ENCODE data around the gene KRTAP10-9.
"Not testable (repeated sequence)": the region's sequence is repeated elsewhere in the genome, so short reads cannot be mapped to it uniquely, and the experiment has no call there.

Gene KRTAP10-9

GRCh38 chr21:44644878-44645277 is 18.0 kb downstream of the KRTAP10-9 start:
- DNase-seq = no peak

DNA sequence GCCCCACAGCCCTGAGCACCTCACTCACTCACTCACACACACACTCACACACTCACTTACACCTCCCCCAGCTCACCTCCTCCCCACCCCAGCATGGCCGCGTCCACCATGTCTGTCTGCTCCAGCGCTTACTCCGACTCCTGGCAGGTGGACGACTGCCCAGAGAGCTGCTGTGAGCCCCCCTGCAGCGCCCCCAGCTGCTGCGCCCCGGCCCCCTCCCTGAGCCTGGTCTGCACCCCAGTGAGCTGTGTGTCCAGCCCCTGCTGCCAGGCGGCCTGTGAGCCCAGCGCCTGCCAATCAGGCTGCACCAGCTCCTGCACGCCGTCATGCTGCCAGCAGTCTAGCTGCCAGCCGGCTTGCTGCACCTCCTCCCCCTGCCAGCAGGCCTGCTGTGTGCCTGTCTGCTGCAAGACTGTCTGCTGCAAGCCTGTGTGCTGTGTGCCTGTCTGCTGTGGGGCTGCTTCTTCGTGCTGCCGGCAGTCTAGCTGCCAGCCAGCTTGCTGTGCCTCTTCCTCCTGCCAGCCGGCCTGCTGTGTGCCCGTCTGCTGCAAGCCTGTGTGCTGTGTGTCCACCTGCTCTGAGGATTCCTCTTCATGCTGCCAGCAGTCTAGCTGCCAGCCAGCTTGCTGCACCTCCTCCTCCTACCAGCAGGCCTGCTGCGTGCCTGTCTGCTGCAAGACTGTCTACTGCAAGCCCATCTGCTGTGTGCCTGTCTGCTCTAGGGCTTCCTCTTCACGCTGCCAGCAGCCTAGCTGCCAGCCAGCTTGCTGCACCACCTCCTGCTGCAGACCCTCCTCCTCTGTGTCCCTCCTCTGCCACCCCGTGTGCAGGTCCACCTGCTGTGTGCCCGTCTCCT is 19.7 kb downstream of the KRTAP10-9 start, which contains the start of gene KRTAP10-11:
Gene KRTAP10-11 (plus strand): TSS at position 49 of the 856 bp plus-strand sequence. CDS start 45 bp downstream, at position 94.
- not testable (repeated sequence) for DNase-seq

- no peak for DNase-seq
Measured at GRCh38 chr21:44647222-44647552, 20.3 kb downstream of the KRTAP10-9 start.

- DNase-seq = no peak
Measured at GRCh38 chr21:44648557-44649311, 21.8 kb downstream of the KRTAP10-9 start.

- DNase-seq = no peak
Measured at GRCh38 chr21:44649521-44650100, 22.7 kb downstream of the KRTAP10-9 start.

DNA sequence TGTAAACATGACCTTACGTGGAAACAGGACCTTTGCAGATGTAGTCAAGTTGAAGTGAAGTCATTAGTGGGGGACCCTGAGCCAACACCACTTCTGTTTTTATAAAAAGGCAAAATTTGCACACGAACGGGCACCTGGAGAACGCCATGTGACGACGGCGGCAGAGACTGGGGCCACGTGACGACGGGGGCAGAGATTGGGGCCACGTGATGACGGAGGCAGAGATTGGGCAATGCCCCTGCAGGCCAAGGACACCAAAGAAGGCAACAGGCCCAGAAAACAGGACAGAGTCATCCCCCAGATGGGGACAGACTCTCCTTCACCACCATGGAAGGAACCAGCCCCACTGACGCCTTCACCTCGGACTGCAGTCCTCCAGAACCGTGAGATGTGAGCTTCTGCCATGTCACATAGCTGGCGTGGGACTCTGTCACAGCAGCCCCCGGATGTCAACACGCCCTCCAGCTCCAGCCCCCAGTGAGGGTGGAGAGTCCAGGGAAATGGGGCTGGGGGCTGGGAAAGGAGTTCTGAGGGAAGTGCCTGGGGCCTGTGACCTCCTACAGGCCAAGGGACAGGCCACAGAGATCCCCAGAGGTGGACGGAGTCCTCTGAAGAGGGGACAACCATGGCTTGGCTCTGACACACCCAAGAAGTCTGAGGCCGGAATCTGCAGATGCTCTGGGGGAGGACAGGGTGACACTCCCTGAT is 23.5 kb downstream of the KRTAP10-9 start:
- no peak for DNase-seq

DNA sequence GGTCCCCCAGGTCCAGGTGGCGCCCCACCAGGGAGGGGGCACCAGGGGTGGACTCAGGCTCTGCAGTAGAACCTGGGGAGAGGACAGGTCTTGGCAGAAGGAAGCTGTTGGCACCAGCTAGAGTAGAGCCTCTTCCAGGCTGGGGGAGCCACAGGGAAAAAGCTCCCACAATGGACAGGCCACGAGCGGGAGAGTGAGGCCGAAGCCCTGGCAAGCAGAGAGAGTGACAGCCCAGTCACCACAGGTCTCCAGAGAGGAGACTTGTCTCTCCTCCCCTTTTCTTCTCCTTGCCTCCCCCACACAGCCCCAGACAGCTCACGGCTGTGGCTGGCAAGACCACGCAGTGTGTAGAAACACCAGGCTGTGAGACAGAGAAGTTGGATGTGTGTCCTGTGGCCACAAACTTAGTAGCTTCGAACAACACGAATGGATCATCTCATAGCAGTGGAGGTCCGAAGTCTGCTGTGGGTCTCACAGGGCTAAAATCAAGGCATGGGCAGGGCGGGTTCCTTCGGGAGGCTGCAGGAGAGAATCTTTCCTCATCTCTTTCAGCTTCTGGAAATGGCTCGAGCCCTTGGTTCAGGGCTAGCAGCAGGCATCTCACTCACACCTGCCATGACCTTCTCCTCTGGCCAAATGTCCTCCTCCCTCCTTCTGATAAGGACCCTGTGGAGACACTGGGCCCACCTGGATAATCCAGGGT is 24.2 kb downstream of the KRTAP10-9 start:
- DNase-seq = no peak

DNA sequence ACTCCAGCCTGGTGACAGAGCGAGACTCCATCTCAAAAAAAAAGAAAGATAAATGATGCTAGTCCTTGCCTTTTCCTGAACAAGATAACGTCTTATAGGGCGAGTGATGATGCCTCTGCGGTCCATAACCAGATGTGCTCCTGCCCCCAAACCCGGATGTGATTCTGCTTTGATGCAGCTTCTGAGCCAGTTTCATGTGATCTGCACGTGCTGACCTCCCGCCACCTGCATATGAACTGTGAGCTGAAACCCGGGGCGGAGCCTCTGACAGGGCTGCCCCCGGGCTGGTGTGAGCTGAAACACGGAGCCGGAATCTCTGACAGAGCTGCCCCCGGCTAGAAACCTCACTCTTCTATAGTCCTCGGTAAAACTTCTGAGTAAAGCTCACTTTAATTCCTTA is 26.2 kb downstream of the KRTAP10-9 start:
- DNase-seq = no peak

- DNase-seq = no peak
Measured at GRCh38 chr21:44653656-44654575, 27.0 kb downstream of the KRTAP10-9 start.

GRCh38 chr21:44654576-44655175 is 27.8 kb downstream of the KRTAP10-9 start, which contains the start of gene KRTAP12-4:
Gene KRTAP12-4 (minus strand): TSS chr21:44654659. CDS start chr21:44654614, 45 bp downstream.
- no peak for DNase-seq

DNA sequence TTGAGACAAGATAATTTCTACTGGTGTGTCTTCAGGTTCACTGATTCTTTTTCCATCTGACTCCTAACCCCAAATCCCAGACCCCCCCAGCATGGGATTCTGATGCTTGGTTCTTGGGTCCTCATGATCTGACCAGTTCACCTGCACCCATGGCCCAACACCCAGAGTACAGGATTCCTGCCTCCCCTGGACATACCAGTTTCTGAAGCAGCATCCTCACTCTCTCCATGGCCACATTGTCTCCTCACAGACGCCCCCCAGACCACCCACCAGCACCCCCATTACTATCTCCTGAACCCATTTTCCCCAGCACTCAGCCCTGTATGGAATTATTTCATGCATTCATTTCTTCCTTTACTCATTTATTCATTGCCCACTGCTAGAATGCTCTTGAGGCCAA is 30.0 kb downstream of the KRTAP10-9 start:
- DNase-seq = no peak

GRCh38 chr21:44657635-44658540 is 31.0 kb downstream of the KRTAP10-9 start, which contains the start of gene KRTAP12-3:
Gene KRTAP12-3 (plus strand): TSS chr21:44657932. CDS start chr21:44657980, 48 bp downstream.
- DNase-seq = no peak

- DNase-seq = no peak
Measured at GRCh38 chr21:44658541-44658910, 31.6 kb downstream of the KRTAP10-9 start.

DNA sequence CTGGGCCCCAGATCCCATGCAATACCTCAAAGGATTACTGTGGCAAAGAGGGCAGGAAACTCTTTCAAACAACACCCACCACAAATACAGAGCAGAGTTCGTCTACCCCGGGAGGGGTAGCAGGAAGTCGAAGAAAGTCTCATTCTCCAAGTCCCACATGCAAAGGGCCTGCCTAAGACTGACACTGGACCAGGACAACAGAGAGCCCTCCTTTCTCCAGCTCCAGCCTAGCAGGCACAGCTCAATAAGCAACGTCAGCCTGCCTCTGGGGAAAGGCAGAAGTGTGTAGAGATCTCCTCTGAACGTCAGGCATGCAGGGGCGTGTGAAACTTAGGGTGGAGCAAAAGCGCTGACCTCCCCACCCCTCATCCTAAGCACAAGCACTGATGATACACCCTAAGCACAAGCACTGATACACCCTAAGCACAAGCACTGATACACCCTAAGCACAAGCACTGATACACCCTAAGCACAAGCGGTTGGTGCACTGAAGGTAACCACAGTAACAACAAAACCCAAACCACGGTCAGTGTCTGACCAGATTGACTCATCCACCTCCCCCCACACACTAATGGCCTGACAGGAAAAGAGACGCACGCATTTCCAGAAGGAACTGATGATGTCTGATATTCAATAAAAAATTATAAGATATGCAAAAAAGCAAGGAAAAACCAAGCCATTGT is 32.2 kb downstream of the KRTAP10-9 start:
- no peak for DNase-seq

DNA sequence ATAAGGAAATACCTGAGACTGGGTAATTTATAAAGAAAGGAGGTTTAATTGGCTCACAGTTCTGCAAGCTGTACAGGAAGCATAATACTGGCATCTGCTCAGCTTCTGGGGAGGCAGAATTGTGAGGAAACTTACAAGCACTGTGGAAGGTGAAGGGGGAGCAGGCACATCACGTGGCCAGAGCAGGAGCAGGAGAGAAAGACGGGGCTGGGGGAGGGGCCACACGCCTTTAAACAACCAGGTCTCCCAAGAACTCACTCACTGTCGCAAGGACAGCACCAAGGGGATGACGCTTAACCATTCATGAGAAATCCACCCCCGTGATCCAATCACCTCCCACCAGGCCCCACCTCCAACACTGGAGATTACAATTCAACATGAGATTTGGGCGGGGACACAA is 34.7 kb downstream of the KRTAP10-9 start:
- not testable (repeated sequence) for DNase-seq

- DNase-seq = no peak
Measured at GRCh38 chr21:44664691-44665090, 37.8 kb downstream of the KRTAP10-9 start.

DNA sequence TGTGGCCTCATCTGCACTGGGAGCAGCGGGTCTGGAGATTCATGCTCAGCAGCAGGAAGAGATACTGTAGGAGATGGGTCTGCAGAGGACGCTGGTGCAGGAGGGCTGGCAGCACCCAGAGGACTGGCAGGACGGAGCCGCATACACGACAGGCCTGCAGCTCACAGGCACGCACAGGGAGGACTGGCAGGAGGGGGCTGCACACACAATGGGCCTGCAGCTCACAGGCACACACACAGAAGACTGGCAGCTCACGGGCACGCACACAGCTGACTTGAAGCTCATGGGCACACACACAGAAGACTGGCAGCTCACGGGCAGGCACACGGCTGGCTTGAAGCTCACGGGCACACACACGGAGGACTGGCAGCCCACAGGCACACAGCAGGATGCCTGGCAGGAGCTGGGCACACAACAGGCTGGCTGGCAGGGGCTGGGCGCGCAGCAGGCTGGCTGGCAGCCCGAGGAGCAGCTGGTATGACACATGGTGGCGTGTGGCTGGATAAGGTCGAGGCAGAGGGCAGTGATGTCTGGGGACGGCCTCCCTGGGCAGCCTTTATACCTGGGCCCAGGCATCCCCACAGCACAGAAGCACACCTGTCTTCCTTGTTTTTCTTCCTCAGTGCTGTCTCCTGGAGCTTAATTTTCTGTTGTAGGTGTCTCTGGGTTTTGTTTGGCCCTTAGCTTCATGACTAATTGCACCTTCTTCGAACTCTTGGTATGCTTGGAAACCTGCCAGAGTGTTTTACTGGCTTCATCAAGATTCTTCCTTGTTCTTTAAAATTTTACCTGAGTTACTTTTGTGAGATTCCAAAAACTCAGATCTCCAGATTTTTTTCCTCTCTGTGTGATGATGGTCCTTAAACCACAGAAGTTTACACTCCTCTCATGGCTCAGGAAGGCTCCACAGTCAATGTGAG is 39.8 kb downstream of the KRTAP10-9 start, which contains the start of gene KRTAP12-2:
Gene KRTAP12-2 (minus strand): TSS at position 527 of the 920 bp plus-strand sequence. CDS start 41 bp downstream, at position 486.
- DNase-seq = no peak
